Stomach (tissue), 9 donors: ENCODE measurements around the gene ANGEL2. TPM values are rescaled to one million over a fixed set of nuclear protein-coding genes. Genes with fewer than 3 reads are reported as not detected.

Experiments
- DNase-seq, 2 donors: peaks; one replicate each; pipeline versions ENCODE4 v3.0.0 to v3.0.0-alpha.2; 2013 to 2019
- H3K27ac ChIP-seq, 5 donors: fragments of 200-600 bp in 4 of 5; sonication (generic) in 4 of 5; one replicate each; pipeline ENCODE4 v1.5.1; 2013 to 2019; ENCODE audit warnings: mild to moderate bottlenecking in 1 of 5, moderate library complexity in 1 of 5
- H3K27me3 ChIP-seq, 3 donors: fragments of 200-600 bp; sonication (generic); one replicate each; pipeline ENCODE4 v1.5.1; 2017 to 2019; ENCODE audit warnings: mixed run types in 1 of 3
- H3K36me3 ChIP-seq, 4 donors: fragments of 200-600 bp; sonication (generic); 1 replicate in 3 of 4; 2 replicates in 1 of 4; pipeline ENCODE4 v1.5.1; 2016 to 2019
- H3K4me1 ChIP-seq, 4 donors: fragments of 200-600 bp; sonication (generic); one replicate each; pipeline ENCODE4 v1.5.1; 2016 to 2019
- H3K4me3 ChIP-seq, 4 donors: fragments of 200-600 bp; sonication (generic) in 3 of 4; one replicate each; pipeline ENCODE4 v1.5.1; 2016 to 2019; ENCODE audit warnings: mild to moderate bottlenecking in 1 of 4
- H3K9me3 ChIP-seq, 4 donors: fragments of 200-600 bp; sonication (generic); one replicate each; pipeline ENCODE4 v1.5.1; 2016 to 2019
- EP300 ChIP-seq: sonication (generic); formaldehyde crosslinking; IDR thresholded peaks from one replicate; pipeline ENCODE4 v1.6.1; 2017; ENCODE audit warnings: antibody characterized with exemption
- POLR2A ChIP-seq, 4 donors: fragments of 450-650 bp; IDR thresholded peaks; one replicate each; pipeline ENCODE4 v1.6.1; 2016; ENCODE audit warnings: antibody characterized with exemption in 4 of 4, control low read depth in 2 of 4, mild to moderate bottlenecking in 1 of 4, moderate library complexity in 1 of 4
- POLR2AphosphoS5 ChIP-seq, 3 donors: sonication (generic); formaldehyde crosslinking; IDR thresholded peaks; one replicate each; pipeline ENCODE4 v1.6.1; 2016; ENCODE audit warnings: antibody characterized with exemption in 3 of 3
- WGBS, 5 donors: extraction: QIAGEN DNeasy Blood & Tissue Kit in 3 of 5; methylation state at CpG; one replicate each; pipeline versions ENCODE4 v1.1.5 to v1.1.7; 2013 to 2018; 5-methylcytosine and 5-hydroxymethylcytosine counted together
- intact Hi-C: fragments of 100-400 bp; cut with DNase I; formaldehyde crosslinking; loops from one replicate; pipeline ENCODE4 v1.15.1; 2023; ENCODE audit warnings: low total_unique reads
- polyA plus RNA-seq, 3 donors: library from polyadenylated mRNA; stranded (reverse); fragments of 200-250 nt; gene quantifications; one replicate each; pipeline ENCODE4 v1.2.3, GENCODE V29; 2013
- total RNA-seq, 5 donors: library from RNA; depleted of rRNA; stranded (reverse); fragments of >200 nt; gene quantifications; one replicate each; pipeline versions ENCODE4 v1.1.0 to v1.2.3, GENCODE V29; 2014 to 2016
- TF ChIP-seq, protein P1 (sequence below), 7 experiments: fragments of 450-650 bp in 4 of 7; fragments of 200-600 bp in 3 of 7; sonication (generic) in 3 of 7; IDR thresholded peaks; one replicate each; pipeline ENCODE4 v1.5.1; 2016 to 2019; ENCODE audit warnings: antibody characterized with exemption in 7 of 7, control low read depth in 2 of 7, mild to moderate bottlenecking in 1 of 7
- donor health status: healthy with polysubstance abuse.
- donor health status: Bipolar disorder and iron deficiency.
- donor health status: healthy.

Gene ANGEL2
- total and polyA plus RNA-seq, 8 donors, result 3.2 to 107 (median 20.1) TPM

DNA sequence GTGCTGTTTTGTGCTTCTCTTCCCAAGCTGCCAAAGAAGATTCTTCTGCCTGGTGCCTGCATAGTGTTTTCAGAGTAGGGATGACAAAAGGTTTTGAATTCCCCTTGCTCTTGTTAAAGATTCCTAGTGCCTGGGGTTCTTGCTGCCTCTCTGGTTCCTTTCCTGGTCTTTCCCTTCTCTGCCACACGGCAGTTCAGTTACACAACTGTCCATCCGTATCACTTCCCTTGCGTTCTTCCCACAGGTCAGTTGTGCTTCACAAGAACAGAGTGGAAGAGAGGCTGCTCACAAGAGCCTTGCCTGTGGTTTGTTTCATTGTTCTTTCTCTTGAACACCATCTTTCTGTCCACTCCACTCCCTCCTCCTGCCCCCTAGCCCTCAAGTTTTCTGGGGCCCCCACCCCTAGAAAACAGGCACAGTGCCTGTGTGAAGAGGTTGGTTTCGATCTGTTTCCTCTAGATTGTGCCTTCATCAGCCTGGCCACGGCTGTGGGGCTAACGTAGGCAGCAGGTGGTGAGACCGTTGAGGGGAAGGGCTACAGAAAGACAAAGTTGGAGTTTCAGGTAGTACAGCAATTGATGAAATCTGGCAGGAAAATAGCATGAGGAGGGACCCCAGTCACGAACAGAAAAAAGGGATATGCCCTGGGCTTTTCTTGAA lies 59.6 kb downstream of the ANGEL2 start:
- H3K4me3 ChIP-seq, result no peak overlapping the region
- H3K27ac ChIP-seq, result no peak overlapping the region
- WGBS, 5 donors, result 75 to 83% (median 82%) methylated on average over 8 of the region's 8 CpGs
- intact Hi-C loops, result no loop called here
- no peaks in the 10 kb centered on the region for H3K9me3 ChIP-seq
- H3K36me3 ChIP-seq, result no peaks in the 10 kb centered on the region
- TF ChIP-seq POLR2AphosphoS5 (IDR thresholded peaks at IDR 0.05), result no peak
- TF ChIP-seq POLR2A (IDR thresholded peaks at IDR 0.05), result no peak
- TF ChIP-seq, protein P1, sequence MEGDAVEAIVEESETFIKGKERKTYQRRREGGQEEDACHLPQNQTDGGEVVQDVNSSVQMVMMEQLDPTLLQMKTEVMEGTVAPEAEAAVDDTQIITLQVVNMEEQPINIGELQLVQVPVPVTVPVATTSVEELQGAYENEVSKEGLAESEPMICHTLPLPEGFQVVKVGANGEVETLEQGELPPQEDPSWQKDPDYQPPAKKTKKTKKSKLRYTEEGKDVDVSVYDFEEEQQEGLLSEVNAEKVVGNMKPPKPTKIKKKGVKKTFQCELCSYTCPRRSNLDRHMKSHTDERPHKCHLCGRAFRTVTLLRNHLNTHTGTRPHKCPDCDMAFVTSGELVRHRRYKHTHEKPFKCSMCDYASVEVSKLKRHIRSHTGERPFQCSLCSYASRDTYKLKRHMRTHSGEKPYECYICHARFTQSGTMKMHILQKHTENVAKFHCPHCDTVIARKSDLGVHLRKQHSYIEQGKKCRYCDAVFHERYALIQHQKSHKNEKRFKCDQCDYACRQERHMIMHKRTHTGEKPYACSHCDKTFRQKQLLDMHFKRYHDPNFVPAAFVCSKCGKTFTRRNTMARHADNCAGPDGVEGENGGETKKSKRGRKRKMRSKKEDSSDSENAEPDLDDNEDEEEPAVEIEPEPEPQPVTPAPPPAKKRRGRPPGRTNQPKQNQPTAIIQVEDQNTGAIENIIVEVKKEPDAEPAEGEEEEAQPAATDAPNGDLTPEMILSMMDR (IDR thresholded peaks at IDR 0.05), result no peak
- TF ChIP-seq EP300, result no peak
- no peak for DNase-seq
- H3K4me1 ChIP-seq, result peaks cover 6 to 13% (median 9%) of the 10 kb centered on the region in 4 donors
- peaks cover 0 to 11% (median 8%) of the 10 kb centered on the region in 3 donors for H3K27me3 ChIP-seq

GRCh38 chr1:212955098-212955497 lies 60.6 kb downstream of the ANGEL2 start:
- TF ChIP-seq EP300 (no peak), POLR2A (IDR thresholded peaks at IDR 0.05) (no peak)
- TF ChIP-seq, protein P1 (IDR thresholded peaks at IDR 0.05), result no peak
- Histone ChIP-seq H3K27me3 (peaks cover 0 to 21% (median 14%) of the 10 kb centered on the region in 3 donors), H3K36me3 (no peaks in the 10 kb centered on the region), H3K9me3 (no peaks in the 10 kb centered on the region), H3K4me3 (no peak overlapping the region), H3K27ac (no peak overlapping the region), H3K4me1 (peaks cover 15 to 23% (median 16%) of the 10 kb centered on the region in 4 donors)
- DNase-seq, result no peak
- intact Hi-C loops, result no loop called here
- 90 to 95% (median 92%) methylated on average over 3 of the region's 3 CpGs for WGBS, 5 donors

GRCh38 chr1:212954514-212954913 lies 61.2 kb downstream of the ANGEL2 start:
- WGBS, 5 donors, result 95 to 99% (median 95%) methylated on average over 6 of the region's 6 CpGs
- TF ChIP-seq, protein P1 (IDR thresholded peaks at IDR 0.05), result no peak
- no peak for TF ChIP-seq POLR2AphosphoS5 (IDR thresholded peaks at IDR 0.05)
- intact Hi-C loops, result no loop called here

GRCh38 chr1:212953321-212953720 lies 62.3 kb downstream of the ANGEL2 start:
- intact Hi-C loops, result no loop called here
- peaks cover 15 to 28% (median 19%) of the 10 kb centered on the region in 4 donors for H3K4me1 ChIP-seq
- no peak for DNase-seq
- H3K36me3 ChIP-seq, result no peaks in the 10 kb centered on the region
- H3K27ac ChIP-seq, result no peak overlapping the region
- TF ChIP-seq, protein P1 (IDR thresholded peaks at IDR 0.05), result no peak
- no peak for TF ChIP-seq POLR2A (IDR thresholded peaks at IDR 0.05)
- TF ChIP-seq EP300, result no peak
- TF ChIP-seq POLR2AphosphoS5 (IDR thresholded peaks at IDR 0.05), result no peak
- H3K9me3 ChIP-seq, result no peaks in the 10 kb centered on the region
- 74 to 88% (median 84%) methylated on average over 3 of the region's 3 CpGs for WGBS, 5 donors
- peaks cover 0 to 31% (median 14%) of the 10 kb centered on the region in 3 donors for H3K27me3 ChIP-seq
- no peak overlapping the region for H3K4me3 ChIP-seq

More at GRCh38 chr1:212954514-212954913, 61.2 kb downstream of the ANGEL2 start:
- H3K9me3 ChIP-seq, result no peaks in the 10 kb centered on the region
- H3K27me3 ChIP-seq, result peaks cover 0 to 26% (median 14%) of the 10 kb centered on the region in 3 donors
- no peak for DNase-seq
- no peak overlapping the region for H3K27ac ChIP-seq
- no peak overlapping the region for H3K4me3 ChIP-seq
- H3K36me3 ChIP-seq, result no peaks in the 10 kb centered on the region
- peaks cover 15 to 28% (median 19%) of the 10 kb centered on the region in 4 donors for H3K4me1 ChIP-seq
